ENCODE results near the gene GRIK1. TPM values are rescaled to one million over a fixed set of nuclear protein-coding genes. Genes with fewer than 3 reads are reported as not detected.

The GRIK1 gene
- total RNA-seq, 1 experiment from 2014 or later: not detected

DNA sequence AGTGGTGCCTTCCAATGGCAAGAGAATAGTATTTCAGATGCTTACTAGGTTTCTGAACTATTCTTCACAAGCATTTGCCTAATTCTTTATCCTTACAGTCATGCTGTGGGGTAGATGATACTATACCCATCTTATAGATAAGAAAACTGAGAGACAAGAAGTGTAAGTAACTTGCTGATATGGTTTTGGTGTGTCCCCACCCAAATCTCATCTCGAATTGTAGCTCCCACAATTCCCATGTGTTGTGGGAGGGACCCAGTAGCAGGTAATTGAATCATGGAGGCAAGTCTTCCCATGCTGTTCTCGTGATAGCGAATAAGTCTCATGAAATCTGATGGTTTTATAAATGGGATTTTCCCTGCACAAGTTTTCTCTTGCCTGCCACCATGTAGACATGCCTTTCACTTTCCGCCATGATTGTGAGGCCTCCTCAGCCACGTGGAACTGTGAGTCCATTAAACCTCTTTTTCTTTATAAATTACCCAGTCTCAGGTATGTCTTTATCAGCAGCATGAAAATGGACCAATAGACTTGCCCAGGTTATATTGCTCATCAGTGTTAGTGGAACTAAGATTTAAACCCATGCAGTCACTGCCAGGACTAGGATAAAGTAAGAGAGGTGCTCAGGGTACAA lies 298.7 kb downstream of the GRIK1 start:
- H3K27me3 Mint-ChIP-seq (ENCODE audit: insufficient read depth, unreplicated experiment): no peaks in the 10 kb centered on the region
- no TSS peak for BruUV-seq (replicated peaks)
- TF ChIP-seq, protein P1, sequence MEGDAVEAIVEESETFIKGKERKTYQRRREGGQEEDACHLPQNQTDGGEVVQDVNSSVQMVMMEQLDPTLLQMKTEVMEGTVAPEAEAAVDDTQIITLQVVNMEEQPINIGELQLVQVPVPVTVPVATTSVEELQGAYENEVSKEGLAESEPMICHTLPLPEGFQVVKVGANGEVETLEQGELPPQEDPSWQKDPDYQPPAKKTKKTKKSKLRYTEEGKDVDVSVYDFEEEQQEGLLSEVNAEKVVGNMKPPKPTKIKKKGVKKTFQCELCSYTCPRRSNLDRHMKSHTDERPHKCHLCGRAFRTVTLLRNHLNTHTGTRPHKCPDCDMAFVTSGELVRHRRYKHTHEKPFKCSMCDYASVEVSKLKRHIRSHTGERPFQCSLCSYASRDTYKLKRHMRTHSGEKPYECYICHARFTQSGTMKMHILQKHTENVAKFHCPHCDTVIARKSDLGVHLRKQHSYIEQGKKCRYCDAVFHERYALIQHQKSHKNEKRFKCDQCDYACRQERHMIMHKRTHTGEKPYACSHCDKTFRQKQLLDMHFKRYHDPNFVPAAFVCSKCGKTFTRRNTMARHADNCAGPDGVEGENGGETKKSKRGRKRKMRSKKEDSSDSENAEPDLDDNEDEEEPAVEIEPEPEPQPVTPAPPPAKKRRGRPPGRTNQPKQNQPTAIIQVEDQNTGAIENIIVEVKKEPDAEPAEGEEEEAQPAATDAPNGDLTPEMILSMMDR (IDR thresholded peaks at IDR 0.05; ENCODE audit: insufficient read depth in 1 of 2, low read depth in 1 of 2, low read length in 1 of 2, severe bottlenecking in 1 of 2, unreplicated experiment in 1 of 2): no peak
- intact Hi-C loops (cut with micrococcal nuclease; ENCODE audit: unreplicated experiment): no loop called here
- Histone ChIP-seq H3K4me1 (peaks cover 19% of the 10 kb centered on the region), H3K36me3 (ENCODE audit: control insufficient read depth, insufficient read depth, low read length) (no peaks in the 10 kb centered on the region), H3K27me3 (replicated peaks; ENCODE audit: control insufficient read depth, insufficient read depth, low read length) (no peaks in the 10 kb centered on the region), H3K9me3 (no peaks in the 10 kb centered on the region), H3K4me3 (ENCODE audit: low read depth, low read length) (no peak overlapping the region)
- ChIA-PET POLR2A (no interaction called here), CTCF (no interaction called here)
- no peak for DNase-seq
- H3K36me3 Mint-ChIP-seq (ENCODE audit: insufficient read depth, unreplicated experiment): no peaks in the 10 kb centered on the region
- H3K9me3 Mint-ChIP-seq (ENCODE audit: unreplicated experiment): no peaks in the 10 kb centered on the region
- no peak overlapping the region for H3K4me3 Mint-ChIP-seq (ENCODE audit: unreplicated experiment)
- H3K27ac Mint-ChIP-seq (ENCODE audit: unreplicated experiment): no peak overlapping the region
- no peaks in the 10 kb centered on the region for H3K4me1 Mint-ChIP-seq (ENCODE audit: low read depth, unreplicated experiment)

DNA sequence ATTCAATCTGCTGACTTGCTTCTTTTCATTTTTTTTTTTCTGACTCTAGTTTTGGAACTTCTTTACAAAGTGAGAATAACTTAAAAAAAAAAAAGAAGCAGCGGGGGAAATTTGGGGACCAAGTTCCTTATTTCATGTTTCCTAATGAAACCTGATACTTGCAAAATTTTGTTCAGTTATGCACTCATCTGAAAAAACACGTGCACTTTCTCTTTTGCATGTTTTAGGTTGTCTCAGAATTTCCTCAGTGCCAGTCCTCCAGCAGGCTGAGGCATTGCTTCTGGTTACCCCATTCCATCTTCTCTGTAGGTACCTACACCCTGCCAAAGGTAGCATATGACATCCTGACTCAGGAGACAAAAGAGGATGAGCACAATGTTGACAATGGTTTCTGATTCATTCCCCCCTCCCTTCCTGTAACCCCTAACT lies 299.7 kb downstream of the GRIK1 start:
- intact Hi-C loops (cut with micrococcal nuclease; ENCODE audit: unreplicated experiment): no loop called here
- no peak overlapping the region for H3K27ac Mint-ChIP-seq (ENCODE audit: unreplicated experiment)
- H3K4me1 Mint-ChIP-seq (ENCODE audit: low read depth, unreplicated experiment): no peaks in the 10 kb centered on the region
- no peaks in the 10 kb centered on the region for H3K36me3 Mint-ChIP-seq (ENCODE audit: insufficient read depth, unreplicated experiment)
- Histone ChIP-seq H3K9me3 (no peaks in the 10 kb centered on the region), H3K4me1 (peaks cover 9% of the 10 kb centered on the region), H3K27me3 (replicated peaks; ENCODE audit: control insufficient read depth, insufficient read depth, low read length) (no peaks in the 10 kb centered on the region), H3K36me3 (ENCODE audit: control insufficient read depth, insufficient read depth, low read length) (no peaks in the 10 kb centered on the region), H3K4me3 (ENCODE audit: low read depth, low read length) (no peak overlapping the region)
- no peak overlapping the region for H3K4me3 Mint-ChIP-seq (ENCODE audit: unreplicated experiment)
- POLR2A ChIA-PET: no interaction called here
- BruUV-seq (replicated peaks): no TSS peak
- no peak for DNase-seq
- no peaks in the 10 kb centered on the region for H3K27me3 Mint-ChIP-seq (ENCODE audit: insufficient read depth, unreplicated experiment)
- CTCF ChIA-PET: no interaction called here
- H3K9me3 Mint-ChIP-seq (ENCODE audit: unreplicated experiment): no peaks in the 10 kb centered on the region
- TF ChIP-seq, protein P1 (IDR thresholded peaks at IDR 0.05; ENCODE audit: insufficient read depth in 1 of 2, low read depth in 1 of 2, low read length in 1 of 2, severe bottlenecking in 1 of 2, unreplicated experiment in 1 of 2): no peak

DNA sequence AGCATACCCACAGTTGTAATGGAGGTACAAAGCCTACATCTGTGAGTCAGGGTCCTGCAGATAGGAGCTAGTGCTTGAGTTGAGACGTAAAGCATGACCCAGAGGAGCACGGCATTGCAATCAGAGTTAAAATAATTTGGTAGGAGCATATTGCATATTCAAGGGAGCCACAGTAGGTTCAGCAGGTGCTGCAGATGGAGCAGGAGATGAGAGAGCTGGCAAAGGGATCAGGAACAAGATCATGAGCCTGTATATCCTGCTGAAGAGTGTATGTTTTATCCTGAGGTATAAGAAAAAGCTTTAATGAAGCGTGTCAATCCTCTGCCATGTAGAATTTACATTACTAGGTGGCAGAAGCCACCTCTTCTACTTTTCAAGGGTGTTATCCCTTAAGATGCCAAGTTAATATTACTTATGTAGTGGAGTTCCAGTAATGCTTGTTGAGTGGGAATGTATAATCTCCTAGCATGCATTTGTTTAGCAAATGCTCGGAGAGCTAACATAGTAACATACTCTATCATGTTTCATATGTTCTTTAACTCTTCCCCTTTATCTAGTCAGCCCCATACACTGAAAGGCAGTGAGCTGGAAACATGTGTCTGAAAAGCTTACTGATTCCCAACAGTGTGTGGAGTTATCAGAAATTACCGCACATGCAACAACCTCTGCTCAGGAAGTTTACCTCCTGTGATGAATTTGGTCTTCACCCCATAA lies 300.3 kb downstream of the GRIK1 start:
- intact Hi-C loops (cut with micrococcal nuclease; ENCODE audit: unreplicated experiment): no loop called here
- H3K9me3 ChIP-seq: no peaks in the 10 kb centered on the region
- H3K27me3 Mint-ChIP-seq (ENCODE audit: insufficient read depth, unreplicated experiment): no peaks in the 10 kb centered on the region

More for the DNA sequence above, 300.3 kb downstream of the GRIK1 start:
- no peak overlapping the region for H3K4me3 ChIP-seq (ENCODE audit: low read depth, low read length)
- no peaks in the 10 kb centered on the region for H3K36me3 Mint-ChIP-seq (ENCODE audit: insufficient read depth, unreplicated experiment)
- H3K27ac Mint-ChIP-seq (ENCODE audit: unreplicated experiment): no peak overlapping the region
- H3K9me3 Mint-ChIP-seq (ENCODE audit: unreplicated experiment): no peaks in the 10 kb centered on the region
- H3K4me1 Mint-ChIP-seq (ENCODE audit: low read depth, unreplicated experiment): no peaks in the 10 kb centered on the region
- no peaks in the 10 kb centered on the region for H3K27me3 ChIP-seq (replicated peaks; ENCODE audit: control insufficient read depth, insufficient read depth, low read length)
- no peak overlapping the region for H3K4me3 Mint-ChIP-seq (ENCODE audit: unreplicated experiment)
- peaks cover 7% of the 10 kb centered on the region; the same call in 1 of the 2 replicates for H3K4me1 ChIP-seq
- ChIA-PET CTCF (no interaction called here), POLR2A (no interaction called here)
- TF ChIP-seq, protein P1 (IDR thresholded peaks at IDR 0.05; ENCODE audit: insufficient read depth in 1 of 2, low read depth in 1 of 2, low read length in 1 of 2, severe bottlenecking in 1 of 2, unreplicated experiment in 1 of 2): no peak
- no TSS peak for BruUV-seq (replicated peaks)
- no peaks in the 10 kb centered on the region for H3K36me3 ChIP-seq (ENCODE audit: control insufficient read depth, insufficient read depth, low read length)
- no peak for DNase-seq

Data from Caco-2 (cell line).